Skeletal muscle tissue (tissue), 4 donors: ENCODE results near the gene TMEM259. TPM values are rescaled to one million over a fixed set of nuclear protein-coding genes. Genes with fewer than 3 reads are reported as not detected.
A peak's percentile ranks its signal among the peaks of the same experiment; 100 is the strongest.

Source experiments
- H3K27ac ChIP-seq: one replicate; pipeline ENCODE4 v1.7.0; 2013; ENCODE audit warnings: mild to moderate bottlenecking, low read depth, low read length, inconsistent platforms
- H3K27me3 ChIP-seq, 3 donors: one replicate each; pipeline ENCODE4 v1.7.0; 2013; ENCODE audit warnings: low read length in 3 of 3; ENCODE audit not compliant: control insufficient read depth in 3 of 3, insufficient read depth in 3 of 3
- H3K36me3 ChIP-seq, 3 donors: one replicate each; pipeline ENCODE4 v1.7.0; 2013; ENCODE audit warnings: low read length in 3 of 3; ENCODE audit not compliant: control insufficient read depth in 3 of 3, insufficient read depth in 3 of 3
- H3K4me1 ChIP-seq, 3 donors: one replicate each; pipeline ENCODE4 v1.7.0; 2013; ENCODE audit warnings: low read length in 3 of 3, mild to moderate bottlenecking in 3 of 3; ENCODE audit not compliant: control insufficient read depth in 3 of 3, insufficient read depth in 3 of 3
- H3K4me3 ChIP-seq, 3 donors: one replicate each; pipeline ENCODE4 v1.7.0; 2013; ENCODE audit warnings: low read length in 3 of 3
- H3K9ac ChIP-seq, 3 donors: one replicate each; pipeline ENCODE4 v1.7.0; 2013; ENCODE audit warnings: low read length in 3 of 3, mild to moderate bottlenecking in 3 of 3, moderate library complexity in 2 of 3, low read depth in 1 of 3
- H3K9me3 ChIP-seq, 3 donors: one replicate each; pipeline ENCODE4 v1.7.0; 2013; ENCODE audit warnings: low read length in 3 of 3; ENCODE audit not compliant: control insufficient read depth in 3 of 3
- total RNA-seq: library from RNA; depleted of rRNA; stranded (reverse); fragments of >200 nt; gene quantifications from one replicate; pipeline ENCODE4 v1.2.3, GENCODE V29; 2014
- donor health status: Osteomylitis.

TMEM259 gene
- total RNA-seq, 1 donor from 2014 or later = 25.6 TPM

DNA sequence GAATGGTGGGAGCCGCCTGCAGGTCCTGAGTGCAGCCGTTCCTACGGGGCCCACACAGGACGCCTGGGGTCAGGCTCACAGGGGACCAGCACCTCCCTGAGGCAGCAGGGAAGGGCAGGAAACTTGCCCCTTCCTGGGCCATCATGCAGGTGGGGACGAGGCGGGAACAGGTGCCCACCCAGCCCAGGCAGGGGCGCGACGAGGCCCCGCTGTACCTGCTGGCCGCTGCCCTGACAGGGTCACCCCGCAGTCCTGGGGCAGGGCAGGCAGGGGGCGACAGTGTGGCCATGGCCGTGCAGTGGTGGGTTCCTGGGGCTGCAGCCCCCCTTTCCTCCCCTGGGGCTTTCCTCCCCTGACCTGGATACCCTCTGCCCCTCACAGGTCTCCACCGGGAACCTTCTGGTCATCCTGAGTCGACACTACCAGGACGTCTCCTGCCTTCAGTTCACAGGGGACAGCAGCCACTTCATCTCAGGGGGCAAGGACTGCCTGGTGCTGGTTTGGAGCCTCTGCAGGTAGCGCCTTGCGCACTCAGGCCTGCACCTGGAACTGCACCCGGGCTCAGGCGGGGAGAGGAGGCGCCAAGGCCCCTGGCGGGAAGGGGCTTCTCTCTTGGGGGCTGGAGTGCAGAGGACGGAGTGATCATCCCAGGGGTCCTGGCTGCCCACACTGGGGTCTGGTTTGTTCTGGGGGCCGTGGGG is 31.4 kb downstream of the TMEM259 start:
- no peak overlapping the region for H3K4me3 ChIP-seq
- peaks cover 0 to under 1% (median 0%) of the 10 kb centered on the region in 3 donors for H3K27me3 ChIP-seq
- H3K36me3 ChIP-seq = peaks cover 18 to 38% (median 31%) of the 10 kb centered on the region in 3 donors
- H3K4me1 ChIP-seq = peaks cover 4 to 12% (median 8%) of the 10 kb centered on the region in 3 donors
- H3K9ac ChIP-seq = no peak overlapping the region
- H3K9me3 ChIP-seq = no peaks in the 10 kb centered on the region
- H3K27ac ChIP-seq = no peak overlapping the region

DNA sequence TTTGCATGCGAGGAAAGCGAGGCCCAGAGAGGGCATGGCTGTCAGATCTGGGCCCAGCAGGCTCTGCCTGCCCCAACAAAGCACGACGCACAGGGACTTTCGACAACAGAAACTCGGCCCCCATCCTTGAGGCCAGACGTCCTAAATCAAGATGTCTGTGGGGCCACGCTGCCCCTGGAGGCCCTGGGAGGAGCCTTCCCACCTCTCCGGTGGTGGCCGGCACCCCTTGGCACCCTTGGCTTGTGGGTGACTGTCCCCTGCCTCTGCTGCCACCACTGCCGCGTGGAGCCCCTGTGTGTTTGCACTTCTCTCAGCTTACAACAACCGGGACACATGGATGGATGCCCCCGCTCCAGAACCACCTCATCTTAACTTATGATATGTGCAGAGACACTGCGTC is 32.4 kb downstream of the TMEM259 start:
- Histone ChIP-seq H3K4me3 (no peak overlapping the region), H3K36me3 (peaks cover 18 to 38% (median 31%) of the 10 kb centered on the region in 3 donors), H3K27ac (no peak overlapping the region), H3K9me3 (no peaks in the 10 kb centered on the region), H3K4me1 (peaks cover 8 to 20% (median 13%) of the 10 kb centered on the region in 3 donors), H3K27me3 (no peaks in the 10 kb centered on the region), H3K9ac (no peak overlapping the region)

DNA sequence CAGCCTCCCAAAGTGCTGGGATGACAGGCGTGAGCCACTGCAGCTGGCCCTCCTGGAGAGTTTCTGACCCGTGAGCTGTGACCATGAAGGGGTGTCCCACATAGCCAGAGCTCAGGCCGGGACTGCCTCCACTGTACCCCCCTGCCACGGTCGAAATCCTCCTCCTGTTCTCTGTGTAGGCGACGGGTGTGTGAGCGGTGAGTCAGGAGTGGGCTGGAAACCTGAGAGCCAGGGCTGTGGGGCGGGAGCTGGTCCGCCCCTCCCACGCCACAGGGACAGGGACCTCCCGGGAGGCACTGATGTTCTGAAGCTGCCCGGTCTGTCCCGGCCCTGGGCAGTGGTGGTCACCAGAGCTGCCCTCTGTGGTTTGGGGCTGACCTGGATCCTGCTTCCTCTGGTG is 32.8 kb downstream of the TMEM259 start:
- Histone ChIP-seq H3K36me3 (peaks cover 18 to 37% (median 28%) of the 10 kb centered on the region in 3 donors), H3K9me3 (no peaks in the 10 kb centered on the region), H3K4me1 (peaks cover 9 to 20% (median 15%) of the 10 kb centered on the region in 3 donors), H3K9ac (no peak overlapping the region), H3K27ac (no peak overlapping the region), H3K4me3 (no peak overlapping the region), H3K27me3 (no peaks in the 10 kb centered on the region)

DNA sequence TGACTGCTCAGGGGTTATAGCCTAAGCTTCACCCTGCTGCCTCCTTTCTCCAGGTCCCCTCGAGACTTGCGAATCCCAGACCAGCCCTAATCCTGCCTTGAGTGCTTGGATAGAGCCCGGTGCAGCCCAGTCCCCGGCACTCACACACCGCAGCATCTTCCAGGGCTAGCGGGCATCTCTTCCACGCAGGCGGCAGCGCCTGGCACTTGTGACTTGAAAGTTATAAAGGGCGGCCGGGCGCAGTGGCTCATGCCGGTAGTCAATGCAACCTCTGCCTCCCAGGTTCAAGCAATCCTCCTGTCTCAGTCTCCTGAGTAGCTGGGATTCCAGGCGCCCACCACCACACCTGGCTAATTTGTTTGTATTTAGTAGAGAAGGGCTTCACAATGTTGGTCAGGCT is 34.8 kb downstream of the TMEM259 start:
- no peaks in the 10 kb centered on the region for H3K27me3 ChIP-seq
- peaks cover 12 to 23% (median 18%) of the 10 kb centered on the region in 3 donors for H3K4me1 ChIP-seq
- H3K9me3 ChIP-seq = no peaks in the 10 kb centered on the region
- H3K36me3 ChIP-seq = peaks cover 18 to 32% (median 26%) of the 10 kb centered on the region in 3 donors
- H3K4me3 ChIP-seq = no peak overlapping the region
- H3K27ac ChIP-seq = no peak overlapping the region
- H3K9ac ChIP-seq = no peak overlapping the region

DNA sequence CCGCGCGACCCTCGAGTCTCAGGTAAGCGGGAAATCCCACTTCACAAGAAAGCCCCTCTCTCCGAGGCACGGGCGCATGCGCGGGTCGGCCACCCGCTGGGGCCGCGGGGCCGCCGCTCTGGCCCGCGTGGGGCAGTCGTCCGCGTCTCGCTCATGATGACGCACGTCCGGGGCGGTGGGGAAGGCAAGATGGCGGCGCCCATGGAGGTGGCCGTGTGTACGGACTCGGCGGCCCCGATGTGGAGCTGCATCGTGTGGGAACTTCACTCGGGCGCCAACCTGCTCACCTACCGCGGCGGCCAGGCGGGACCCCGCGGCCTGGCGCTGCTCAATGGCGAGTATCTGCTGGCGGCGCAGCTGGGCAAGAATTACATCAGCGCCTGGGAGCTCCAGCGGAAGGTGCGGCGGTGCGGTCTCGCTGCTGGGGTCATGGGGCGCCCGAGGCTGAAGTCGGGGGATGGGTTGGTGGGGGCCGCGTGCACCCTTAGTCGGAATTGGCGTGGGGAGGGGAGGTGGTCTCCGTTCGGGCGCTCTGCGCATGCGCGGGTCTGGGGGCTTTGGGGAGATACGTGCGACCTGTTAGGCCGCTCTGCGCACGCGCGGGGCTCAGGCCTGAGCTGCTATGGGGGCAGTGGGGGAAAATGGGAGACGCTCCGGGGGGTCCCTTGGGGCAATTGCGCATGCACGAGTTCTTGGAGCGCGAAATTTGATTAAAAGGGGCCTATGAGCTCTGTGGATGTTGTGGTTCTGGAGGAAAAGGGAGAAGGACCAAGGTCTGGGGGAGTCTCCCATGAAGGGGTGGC is 36.6 kb downstream of the TMEM259 start, which contains the start of gene WDR18:
WDR18 (plus strand) TSS at position 181 of the 803 bp plus-strand sequence; CDS start at position 190, 9 bp downstream.
- H3K4me3 ChIP-seq = peak within 1 kb of the TSS; percentile 80 to 97 (median 95)
- peak within 1 kb of the TSS; percentile 84 to 93 (median 92) for H3K9ac ChIP-seq

DNA sequence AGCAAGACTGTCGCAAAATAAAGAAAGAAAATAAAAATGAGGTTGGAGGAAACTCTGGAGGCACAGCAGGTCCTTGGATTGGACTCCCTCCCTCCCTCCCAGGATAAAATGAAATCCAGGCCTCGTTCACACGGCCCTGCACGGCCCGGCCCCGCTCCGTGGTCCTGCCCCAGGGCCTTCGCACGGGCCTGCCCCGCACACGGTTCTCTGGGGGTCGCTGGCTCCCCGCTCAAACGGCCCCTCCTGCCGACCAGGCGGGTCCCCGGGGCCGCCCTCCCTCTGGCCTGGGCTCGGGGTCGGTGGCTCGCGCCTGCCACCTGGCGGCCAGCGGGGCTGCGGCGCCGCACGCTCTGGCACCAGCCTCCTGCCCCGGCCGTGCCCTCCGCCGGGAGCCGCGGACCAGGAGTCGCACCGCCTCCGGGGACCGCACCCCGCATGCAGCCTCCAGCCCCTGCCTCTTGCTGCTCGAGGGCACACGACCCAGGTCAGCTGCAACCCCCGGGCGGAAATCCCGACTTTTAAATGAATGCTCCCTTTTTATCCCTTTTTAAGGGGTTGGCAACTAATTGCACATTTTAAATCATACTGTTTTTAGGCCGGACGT is 38.3 kb downstream of the TMEM259 start:
- Histone ChIP-seq H3K9ac (peak overlapping the region; percentile 40 to 71 (median 50)), H3K4me3 (peak overlapping the region; percentile 35 to 66 (median 62)), H3K4me1 (peaks cover 14 to 23% (median 22%) of the 10 kb centered on the region in 3 donors), H3K27ac (no peak overlapping the region), H3K36me3 (peaks cover 6 to 14% (median 7%) of the 10 kb centered on the region in 3 donors), H3K27me3 (peaks cover 0 to 6% (median 5%) of the 10 kb centered on the region in 3 donors), H3K9me3 (no peaks in the 10 kb centered on the region)

More for the DNA sequence above, 36.6 kb downstream of the TMEM259 start, which contains the start of gene WDR18:
- peaks cover 15 to 21% (median 15%) of the 10 kb centered on the region in 3 donors for H3K36me3 ChIP-seq
- peaks cover 0 to 2% (median 2%) of the 10 kb centered on the region in 3 donors for H3K27me3 ChIP-seq
- H3K9me3 ChIP-seq = no peaks in the 10 kb centered on the region
- H3K27ac ChIP-seq = peak within 1 kb of the TSS; percentile 88
- H3K4me1 ChIP-seq = peaks cover 14 to 23% (median 22%) of the 10 kb centered on the region in 3 donors

DNA sequence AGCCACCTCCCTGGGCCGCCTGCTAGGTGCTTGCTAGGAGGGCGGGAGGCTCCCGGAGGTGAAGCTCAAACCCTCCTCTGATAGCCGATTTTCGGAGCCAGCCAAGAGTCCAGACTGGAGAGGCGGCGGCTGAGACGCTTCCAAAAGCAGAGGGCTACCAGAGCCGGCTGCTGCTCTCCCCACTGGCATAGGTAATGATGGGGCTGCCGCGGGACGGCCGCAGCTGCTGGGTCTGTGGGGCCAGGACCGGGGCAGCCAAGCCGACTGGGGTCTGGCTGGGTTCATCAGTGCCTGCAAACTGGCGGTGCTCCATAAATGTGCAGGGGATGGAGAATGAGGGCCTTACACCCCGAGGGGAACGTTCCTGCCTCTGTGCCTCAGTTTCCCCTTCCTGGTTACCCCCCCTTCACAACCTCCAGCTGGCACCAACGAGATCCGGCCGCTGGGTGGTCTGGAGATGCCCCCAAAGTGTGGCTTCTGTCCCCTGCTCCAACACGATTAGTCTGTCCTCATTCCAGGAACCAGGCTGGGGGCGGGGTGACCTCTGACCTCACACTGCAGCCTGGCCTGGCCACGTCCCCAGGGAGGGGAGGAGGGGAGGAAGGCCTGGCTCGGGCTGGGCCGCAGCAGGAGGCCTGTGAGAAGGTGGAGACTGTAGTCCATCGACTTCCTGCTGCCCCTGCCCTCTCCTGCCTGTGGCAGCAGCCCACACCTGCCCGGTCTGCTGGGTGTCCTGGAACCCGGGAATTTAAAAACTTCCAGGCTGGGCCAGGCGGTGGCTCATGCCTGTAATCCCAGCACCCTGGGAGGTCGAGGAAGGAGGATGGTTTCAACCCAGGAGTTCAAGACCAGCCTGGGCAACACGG is 40.6 kb downstream of the TMEM259 start:
- no peaks in the 10 kb centered on the region for H3K9me3 ChIP-seq
- no peak overlapping the region for H3K9ac ChIP-seq

DNA sequence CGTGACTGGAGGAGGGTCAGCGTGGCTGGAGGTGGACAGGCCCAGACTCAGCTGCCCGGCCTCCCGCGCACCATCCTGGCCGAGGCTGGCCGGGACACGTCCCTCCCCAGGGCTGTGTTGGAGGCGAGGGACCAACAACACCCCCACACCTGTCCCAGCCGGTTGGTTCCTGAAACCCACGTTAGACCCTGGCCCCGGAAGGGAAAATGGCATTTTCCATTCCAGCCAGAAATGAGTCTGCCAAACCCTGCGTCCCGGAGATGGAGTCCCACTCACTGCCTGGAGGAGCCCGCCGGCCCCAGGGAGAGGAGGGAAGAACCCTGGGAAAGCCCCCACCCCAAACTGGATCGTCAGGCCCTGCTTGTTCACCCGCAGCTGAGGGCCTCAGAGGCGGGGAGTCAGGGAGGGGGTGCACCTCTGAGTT is 41.6 kb downstream of the TMEM259 start:
- Histone ChIP-seq H3K27ac (no peak overlapping the region), H3K27me3 (peaks cover 0 to 12% (median 8%) of the 10 kb centered on the region in 3 donors), H3K9ac (no peak overlapping the region), H3K4me1 (peaks cover 9 to 14% (median 10%) of the 10 kb centered on the region in 3 donors), H3K9me3 (no peaks in the 10 kb centered on the region), H3K36me3 (no peaks in the 10 kb centered on the region), H3K4me3 (no peak overlapping the region)

More for the DNA sequence above, 40.6 kb downstream of the TMEM259 start:
- peaks cover 14 to 21% (median 18%) of the 10 kb centered on the region in 3 donors for H3K4me1 ChIP-seq
- H3K27ac ChIP-seq = no peak overlapping the region
- H3K36me3 ChIP-seq = no peaks in the 10 kb centered on the region
- peaks cover 0 to 12% (median 5%) of the 10 kb centered on the region in 3 donors for H3K27me3 ChIP-seq
- H3K4me3 ChIP-seq = no peak overlapping the region

DNA sequence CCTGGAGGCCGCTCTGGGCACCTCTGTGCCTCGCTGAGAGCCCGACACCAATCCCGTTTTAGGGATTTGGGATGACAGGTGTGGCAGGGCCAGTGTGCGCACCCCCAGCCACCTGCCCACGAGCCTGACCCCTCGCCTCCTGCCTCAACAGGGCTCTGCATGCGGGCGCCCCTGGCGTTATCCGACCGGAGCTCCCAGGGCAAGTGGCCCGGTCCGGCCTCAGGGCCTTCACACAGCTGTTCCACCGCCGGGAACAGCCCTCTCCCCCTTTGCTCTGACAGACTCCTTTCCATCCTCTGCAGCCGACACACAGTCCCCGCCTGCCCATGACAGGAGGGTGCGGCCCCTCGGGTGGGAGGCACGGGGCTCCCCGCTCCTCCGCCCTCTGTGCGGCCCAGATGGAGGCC is 43.9 kb downstream of the TMEM259 start:
- Histone ChIP-seq H3K9ac (no peak overlapping the region), H3K9me3 (peaks cover 0 to 2% (median 0%) of the 10 kb centered on the region in 3 donors), H3K27ac (no peak overlapping the region), H3K27me3 (peaks cover 0 to 15% (median 8%) of the 10 kb centered on the region in 3 donors), H3K4me1 (peaks cover 0 to 4% (median 2%) of the 10 kb centered on the region in 3 donors), H3K36me3 (peaks cover 0 to 3% (median 0%) of the 10 kb centered on the region in 3 donors), H3K4me3 (no peak overlapping the region)
